Thyroid gland (tissue), 4 donors: ENCODE data around the gene C22orf15. TPM values are rescaled to one million over a fixed set of nuclear protein-coding genes. Genes with fewer than 3 reads are reported as not detected.

Experiments used
- DNase-seq, 2 donors: peaks; one replicate each; pipeline ENCODE4 v3.0.0-alpha.2; 2019
- H3K27ac ChIP-seq, 3 donors: fragments of 200-600 bp; sonication (generic); 1 replicate in 2 of 3; 2 replicates in 1 of 3; pipeline ENCODE4 v1.5.1; 2016 to 2019; ENCODE audit warnings: mild to moderate bottlenecking in 1 of 3, moderate library complexity in 1 of 3
- H3K27me3 ChIP-seq: fragments of 200-600 bp; sonication (generic); one replicate; pipeline ENCODE4 v1.5.1; 2019
- H3K36me3 ChIP-seq, 2 donors: fragments of 200-600 bp; sonication (generic); one replicate each; pipeline ENCODE4 v1.5.1; 2016 to 2019
- H3K4me1 ChIP-seq, 2 donors: fragments of 200-600 bp; sonication (generic); one replicate each; pipeline ENCODE4 v1.5.1; 2017 to 2019
- H3K4me3 ChIP-seq, 3 donors: fragments of 200-600 bp; sonication (generic); replicated peaks in 1 of 3; 1 replicate in 2 of 3; 2 replicates in 1 of 3; pipeline ENCODE4 v1.5.1; 2016; ENCODE audit warnings: mild to moderate bottlenecking in 1 of 3
- H3K9me3 ChIP-seq: fragments of 200-600 bp; sonication (generic); one replicate; pipeline ENCODE4 v1.5.1; 2017
- CTCF ChIP-seq, 6 experiments: fragments of 200-600 bp in 3 of 6; fragments of 450-650 bp in 3 of 6; sonication (generic) in 3 of 6; IDR thresholded peaks; one replicate each; pipeline ENCODE4 v1.5.1; 2016 to 2019; ENCODE audit warnings: antibody characterized with exemption in 6 of 6, mild to moderate bottlenecking in 2 of 6, inconsistent platforms in 1 of 6, moderate library complexity in 1 of 6
- POLR2A ChIP-seq, 2 donors: fragments of 450-650 bp; IDR thresholded peaks; one replicate each; pipeline ENCODE4 v1.6.1; 2017; ENCODE audit warnings: antibody characterized with exemption in 2 of 2, mild to moderate bottlenecking in 2 of 2, moderate library complexity in 1 of 2
- WGBS, 2 donors: methylation state at CpG; one replicate each; pipeline ENCODE4 v1.1.5; 2017; 5-methylcytosine and 5-hydroxymethylcytosine counted together
- intact Hi-C: fragments of 100-400 bp; cut with DNase I; formaldehyde crosslinking; loops from one replicate; pipeline ENCODE4 v1.15.1; 2023
- total RNA-seq, 4 donors: library from RNA; depleted of rRNA; stranded (reverse); fragments of >200 nt; gene quantifications; one replicate each; pipeline ENCODE4 v1.2.3, GENCODE V29; 2016

The C22orf15 gene
- total RNA-seq, 4 donors from 2014 or later: not detected

GRCh38 chr22:23716811-23717801 lies 45.7 kb upstream of the C22orf15 start:
- intact Hi-C loops: no loop called here

GRCh38 chr22:23718371-23719165 lies 44.2 kb upstream of the C22orf15 start:
- intact Hi-C loops: no loop called here
- TF ChIP-seq POLR2A (IDR thresholded peaks at IDR 0.05) (no peak), CTCF (IDR thresholded peaks at IDR 0.05) (no peak)

More at GRCh38 chr22:23716811-23717801, 45.7 kb upstream of the C22orf15 start:
- WGBS, 2 donors: 15 to 22% methylated on average over 16 to 21 of the region's 84 CpGs
- peaks cover 8 to 12% of the 10 kb centered on the region in 2 donors for H3K4me1 ChIP-seq
- H3K36me3 ChIP-seq: peaks cover 0 to 12% of the 10 kb centered on the region in 2 donors
- TF ChIP-seq CTCF (IDR thresholded peaks at IDR 0.05) (no peak), POLR2A (IDR thresholded peaks at IDR 0.05) (peak in 1 of 2 donors; percentile 90)
- peak overlapping the region; percentile 22 to 88 (median 67) for H3K4me3 ChIP-seq
- peak overlapping the region; percentile 13 to 70 (median 44) for H3K27ac ChIP-seq
- no peaks in the 10 kb centered on the region for H3K27me3 ChIP-seq
- peak; percentile 82 for DNase-seq
- H3K9me3 ChIP-seq: no peaks in the 10 kb centered on the region

GRCh38 chr22:23720855-23721254 lies 41.9 kb upstream of the C22orf15 start:
- no peaks in the 10 kb centered on the region for H3K36me3 ChIP-seq
- no peak for TF ChIP-seq POLR2A (IDR thresholded peaks at IDR 0.05)
- TF ChIP-seq CTCF (IDR thresholded peaks at IDR 0.05): no peak
- peaks cover 11 to 19% of the 10 kb centered on the region in 2 donors for H3K4me1 ChIP-seq
- DNase-seq: no peak
- intact Hi-C loops: no loop called here
- no peak overlapping the region for H3K27ac ChIP-seq
- WGBS, 2 donors: 73 to 85% methylated on average over 6 of the region's 6 CpGs
- H3K4me3 ChIP-seq: no peak overlapping the region
- H3K27me3 ChIP-seq: no peaks in the 10 kb centered on the region
- H3K9me3 ChIP-seq: no peaks in the 10 kb centered on the region

More at GRCh38 chr22:23718371-23719165, 44.2 kb upstream of the C22orf15 start:
- no peak for DNase-seq
- WGBS, 2 donors: 86 to 87% methylated on average over 17 of the region's 17 CpGs
- Histone ChIP-seq H3K27ac (no peak overlapping the region), H3K36me3 (no peaks in the 10 kb centered on the region), H3K4me3 (no peak overlapping the region), H3K9me3 (no peaks in the 10 kb centered on the region), H3K27me3 (no peaks in the 10 kb centered on the region), H3K4me1 (peaks cover 11 to 19% of the 10 kb centered on the region in 2 donors)

- no peak for DNase-seq
- TF ChIP-seq CTCF (IDR thresholded peaks at IDR 0.05) (no peak), POLR2A (IDR thresholded peaks at IDR 0.05) (no peak)
- intact Hi-C loops: no loop called here
- Histone ChIP-seq H3K9me3 (no peaks in the 10 kb centered on the region), H3K4me1 (peaks cover 3 to 12% of the 10 kb centered on the region in 2 donors), H3K4me3 (no peak overlapping the region), H3K36me3 (no peaks in the 10 kb centered on the region), H3K27ac (no peak overlapping the region), H3K27me3 (no peaks in the 10 kb centered on the region)
- WGBS, 2 donors: 68 to 81% methylated on average over 4 of the region's 4 CpGs
These were observed 40.6 kb upstream of the C22orf15 start for GRCh38 chr22:23722160-23722559.
